Measurements from ENCODE around the gene MACC1. TPM values are rescaled to one million over a fixed set of nuclear protein-coding genes. Genes with fewer than 3 reads are reported as not detected.

Gene MACC1
- under 1 TPM; 0.14 to 0.56 TPM for total RNA-seq

GRCh38 chr7:20217193-20217948, at the start of gene MACC1:
MACC1 (minus strand) TSS chr7:20217384; CDS start chr7:20161862, 55,522 bp downstream.
- Histone ChIP-seq H3K36me3 (no peaks in the 10 kb centered on the region), H3K9me3 (no peaks in the 10 kb centered on the region), H3K27me3 (replicated peaks; ENCODE audit: insufficient read depth) (no peaks in the 10 kb centered on the region), H3K4me3 (no peak within 1 kb of the TSS), H3K27ac (no peak within 1 kb of the TSS), H3K4me1 (ENCODE audit: control insufficient read depth in 1 of 2, low read depth in 2 of 2) (no peaks in the 10 kb centered on the region)
- ATAC-seq (ENCODE audit: insufficient number of reproducible peaks, low FRiP score, low read depth) (no peak), DNase-seq (ENCODE audit: low spot score) (no peak)
- TF ChIP-seq, protein P1, sequence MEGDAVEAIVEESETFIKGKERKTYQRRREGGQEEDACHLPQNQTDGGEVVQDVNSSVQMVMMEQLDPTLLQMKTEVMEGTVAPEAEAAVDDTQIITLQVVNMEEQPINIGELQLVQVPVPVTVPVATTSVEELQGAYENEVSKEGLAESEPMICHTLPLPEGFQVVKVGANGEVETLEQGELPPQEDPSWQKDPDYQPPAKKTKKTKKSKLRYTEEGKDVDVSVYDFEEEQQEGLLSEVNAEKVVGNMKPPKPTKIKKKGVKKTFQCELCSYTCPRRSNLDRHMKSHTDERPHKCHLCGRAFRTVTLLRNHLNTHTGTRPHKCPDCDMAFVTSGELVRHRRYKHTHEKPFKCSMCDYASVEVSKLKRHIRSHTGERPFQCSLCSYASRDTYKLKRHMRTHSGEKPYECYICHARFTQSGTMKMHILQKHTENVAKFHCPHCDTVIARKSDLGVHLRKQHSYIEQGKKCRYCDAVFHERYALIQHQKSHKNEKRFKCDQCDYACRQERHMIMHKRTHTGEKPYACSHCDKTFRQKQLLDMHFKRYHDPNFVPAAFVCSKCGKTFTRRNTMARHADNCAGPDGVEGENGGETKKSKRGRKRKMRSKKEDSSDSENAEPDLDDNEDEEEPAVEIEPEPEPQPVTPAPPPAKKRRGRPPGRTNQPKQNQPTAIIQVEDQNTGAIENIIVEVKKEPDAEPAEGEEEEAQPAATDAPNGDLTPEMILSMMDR (IDR thresholded peaks at IDR 0.05) = no peak

GRCh38 chr7:20264623-20265022, 47.4 kb upstream of the MACC1 start:
- TF ChIP-seq, protein P1 (IDR thresholded peaks at IDR 0.05) = no peak
- H3K36me3 ChIP-seq = no peaks in the 10 kb centered on the region
- H3K9me3 ChIP-seq = no peaks in the 10 kb centered on the region
- no peak for DNase-seq (ENCODE audit: low spot score)
- H3K27ac ChIP-seq = no peak overlapping the region
- no peak overlapping the region for H3K4me3 ChIP-seq
- peaks cover 2% of the 10 kb centered on the region in 2 donors for H3K4me1 ChIP-seq (ENCODE audit: control insufficient read depth in 1 of 2, low read depth in 2 of 2)
- no peak for ATAC-seq (ENCODE audit: insufficient number of reproducible peaks, low FRiP score, low read depth)
- no peaks in the 10 kb centered on the region for H3K27me3 ChIP-seq (replicated peaks; ENCODE audit: insufficient read depth)

- no peak for DNase-seq (ENCODE audit: low spot score)
- Histone ChIP-seq H3K27ac (no peak overlapping the region), H3K4me3 (no peak overlapping the region), H3K36me3 (no peaks in the 10 kb centered on the region), H3K4me1 (ENCODE audit: control insufficient read depth in 1 of 2, low read depth in 2 of 2) (no peaks in the 10 kb centered on the region), H3K9me3 (no peaks in the 10 kb centered on the region), H3K27me3 (replicated peaks; ENCODE audit: insufficient read depth) (no peaks in the 10 kb centered on the region)
- ATAC-seq (ENCODE audit: insufficient number of reproducible peaks, low FRiP score, low read depth) = no peak
- TF ChIP-seq, protein P1 (IDR thresholded peaks at IDR 0.05) = no peak
Observed at GRCh38 chr7:20260223-20260622, 43.0 kb upstream of the MACC1 start.

GRCh38 chr7:20257212-20257611, 40.0 kb upstream of the MACC1 start:
- Histone ChIP-seq H3K36me3 (no peaks in the 10 kb centered on the region), H3K9me3 (no peaks in the 10 kb centered on the region), H3K4me3 (no peak overlapping the region), H3K27me3 (replicated peaks; ENCODE audit: insufficient read depth) (no peaks in the 10 kb centered on the region), H3K27ac (no peak overlapping the region), H3K4me1 (ENCODE audit: control insufficient read depth in 1 of 2, low read depth in 2 of 2) (no peaks in the 10 kb centered on the region)
- TF ChIP-seq, protein P1 (IDR thresholded peaks at IDR 0.05) = no peak
- DNase-seq (ENCODE audit: low spot score) (no peak), ATAC-seq (ENCODE audit: insufficient number of reproducible peaks, low FRiP score, low read depth) (no peak)

DNA sequence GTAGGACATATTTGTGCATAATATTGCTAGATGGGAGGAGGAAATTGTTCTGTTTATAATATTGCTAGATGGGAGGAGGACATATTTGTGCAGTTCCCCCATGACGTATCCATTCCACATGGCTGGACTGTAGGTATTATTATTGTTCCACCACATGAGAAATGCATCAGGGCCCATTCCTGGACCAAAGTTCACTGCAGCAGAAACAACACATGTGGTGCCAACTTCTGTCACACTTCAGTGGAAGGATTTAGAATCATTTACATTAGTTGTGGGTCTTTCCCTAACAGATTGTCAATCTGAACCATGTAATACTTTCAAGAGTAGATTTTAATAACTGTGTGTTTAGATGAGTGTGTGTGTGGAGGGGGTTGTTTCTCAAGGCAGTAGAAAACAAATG, 32.7 kb upstream of the MACC1 start:
- Histone ChIP-seq H3K9me3 (no peaks in the 10 kb centered on the region), H3K27me3 (replicated peaks; ENCODE audit: insufficient read depth) (no peaks in the 10 kb centered on the region), H3K4me1 (ENCODE audit: control insufficient read depth in 1 of 2, low read depth in 2 of 2) (no peaks in the 10 kb centered on the region), H3K27ac (no peak overlapping the region), H3K36me3 (no peaks in the 10 kb centered on the region), H3K4me3 (no peak overlapping the region)
- TF ChIP-seq, protein P1 (IDR thresholded peaks at IDR 0.05) = no peak
- DNase-seq (ENCODE audit: low spot score) (no peak), ATAC-seq (ENCODE audit: insufficient number of reproducible peaks, low FRiP score, low read depth) (no peak)
